Stimulated activated naive B cell treated with anti-CD40 and anti-IgM and Interleukin-4, amounts not matched to agents 10 μg/mL and 1 μg/mL and 100 μg/mL, for 72 hours (primary cell): Measurements from ENCODE around the gene TESK2.

Experiments
- ATAC-seq, 2 donors: fragments of 150-1000 bp; cut with Tn5 transposase; replicated peaks; 2 replicates each; pipeline ENCODE4 v1.10.0; 2021; ENCODE audit warnings: moderate library complexity in 1 of 2
- DNase-seq: peaks from one replicate; pipeline ENCODE4 v3.0.0; 2021
- H3K27ac Mint-ChIP-seq: one replicate; pipeline ENCODE4 v1.8.0; 2022; ENCODE audit warnings: mild to moderate bottlenecking, mixed read lengths
- H3K27me3 Mint-ChIP-seq, 2 donors: one replicate each; pipeline ENCODE4 v1.8.0; 2022; ENCODE audit warnings: mixed read lengths in 2 of 2
- H3K36me3 Mint-ChIP-seq, 2 donors: one replicate each; pipeline ENCODE4 v1.8.0; 2022; ENCODE audit warnings: mixed read lengths in 2 of 2, mild to moderate bottlenecking in 1 of 2
- H3K4me1 Mint-ChIP-seq, 2 donors: one replicate each; pipeline ENCODE4 v1.8.0; 2022; ENCODE audit warnings: mixed read lengths in 2 of 2, mild to moderate bottlenecking in 1 of 2
- H3K4me3 Mint-ChIP-seq, 2 donors: one replicate each; pipeline ENCODE4 v1.8.0; 2022; ENCODE audit warnings: mild to moderate bottlenecking in 2 of 2, mixed read lengths in 2 of 2, moderate library complexity in 1 of 2
- H3K9me3 Mint-ChIP-seq, 2 donors: one replicate each; pipeline ENCODE4 v1.8.0; 2022; ENCODE audit warnings: mixed read lengths in 2 of 2, mild to moderate bottlenecking in 1 of 2

Gene TESK2

GRCh38 chr1:45348609-45348965 is 142.4 kb downstream of the TESK2 start:
- Mint-ChIP-seq H3K27ac (no peak overlapping the region), H3K4me3 (no peak overlapping the region), H3K9me3 (no peaks in the 10 kb centered on the region), H3K4me1 (peaks cover 4 to 10% of the 10 kb centered on the region in 2 donors), H3K36me3 (peaks cover 5 to 24% of the 10 kb centered on the region in 2 donors), H3K27me3 (no peaks in the 10 kb centered on the region)
- DNase-seq (no peak), ATAC-seq (no peak)

DNA sequence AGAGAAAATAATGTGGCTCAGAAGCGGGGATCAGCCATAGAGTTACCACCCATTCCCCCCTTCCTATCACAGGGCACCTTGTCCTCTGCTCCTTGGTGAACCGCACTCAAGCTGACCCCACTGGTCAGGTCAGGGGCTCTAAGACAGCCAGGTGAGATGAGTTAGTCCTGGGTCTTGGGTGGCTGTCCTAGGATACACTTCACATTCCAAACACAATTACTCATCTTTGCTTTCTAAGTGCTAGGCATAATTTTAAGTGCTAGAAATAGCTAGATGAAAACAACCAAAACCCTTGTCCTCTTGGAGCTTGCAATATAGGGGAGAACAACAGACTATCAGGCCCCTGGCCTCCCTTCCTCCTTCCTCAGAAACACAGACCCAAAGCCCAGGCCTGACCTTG is 142.9 kb downstream of the TESK2 start:
- Mint-ChIP-seq H3K36me3 (peaks cover 5 to 29% of the 10 kb centered on the region in 2 donors), H3K9me3 (no peaks in the 10 kb centered on the region), H3K4me3 (no peak overlapping the region), H3K4me1 (peaks cover 4 to 10% of the 10 kb centered on the region in 2 donors), H3K27me3 (no peaks in the 10 kb centered on the region), H3K27ac (no peak overlapping the region)
- no peak for DNase-seq
- ATAC-seq: no peak

GRCh38 chr1:45346473-45346872 is 144.5 kb downstream of the TESK2 start:
- H3K36me3 Mint-ChIP-seq: peaks cover 11 to 43% of the 10 kb centered on the region in 2 donors
- no peaks in the 10 kb centered on the region for H3K27me3 Mint-ChIP-seq
- no peaks in the 10 kb centered on the region for H3K9me3 Mint-ChIP-seq
- H3K27ac Mint-ChIP-seq: no peak overlapping the region
- H3K4me3 Mint-ChIP-seq: no peak overlapping the region
- DNase-seq: no peak
- H3K4me1 Mint-ChIP-seq: peaks cover 13 to 20% of the 10 kb centered on the region in 2 donors
- no peak for ATAC-seq

GRCh38 chr1:45345014-45345413 is 145.9 kb downstream of the TESK2 start:
- Mint-ChIP-seq H3K9me3 (no peaks in the 10 kb centered on the region), H3K27ac (peak overlapping the region; percentile 47), H3K27me3 (no peaks in the 10 kb centered on the region), H3K36me3 (peaks cover 13 to 51% of the 10 kb centered on the region in 2 donors), H3K4me3 (no peak overlapping the region), H3K4me1 (peaks cover 16 to 27% of the 10 kb centered on the region in 2 donors)
- no peak for ATAC-seq
- DNase-seq: no peak

DNA sequence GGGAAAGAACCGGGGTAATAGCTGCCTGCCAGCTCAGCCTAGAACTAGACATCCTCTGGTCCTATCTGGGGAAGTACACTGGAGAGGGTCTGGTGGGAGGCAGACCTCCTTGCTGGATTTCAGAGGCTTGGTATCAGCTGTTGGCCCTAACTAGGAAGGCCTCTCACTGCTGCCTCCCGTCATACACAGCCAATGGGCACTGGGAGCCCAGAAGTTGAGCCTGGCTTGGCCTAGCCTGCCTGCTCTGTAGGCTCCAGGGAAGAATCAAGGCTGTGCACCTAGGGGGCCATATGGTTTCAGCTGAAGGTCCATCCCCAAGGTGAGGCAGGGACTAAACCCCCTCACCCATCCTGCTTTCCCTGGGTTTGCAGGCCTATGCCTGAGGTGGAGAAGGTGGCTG is 146.5 kb downstream of the TESK2 start:
- DNase-seq (no peak), ATAC-seq (no peak)
- no peaks in the 10 kb centered on the region for H3K27me3 Mint-ChIP-seq
- peaks cover 16 to 24% of the 10 kb centered on the region in 2 donors for H3K4me1 Mint-ChIP-seq
- H3K9me3 Mint-ChIP-seq: no peaks in the 10 kb centered on the region
- H3K4me3 Mint-ChIP-seq: no peak overlapping the region
- H3K36me3 Mint-ChIP-seq: peaks cover 16 to 54% of the 10 kb centered on the region in 2 donors
- H3K27ac Mint-ChIP-seq: peak overlapping the region; percentile 47

DNA sequence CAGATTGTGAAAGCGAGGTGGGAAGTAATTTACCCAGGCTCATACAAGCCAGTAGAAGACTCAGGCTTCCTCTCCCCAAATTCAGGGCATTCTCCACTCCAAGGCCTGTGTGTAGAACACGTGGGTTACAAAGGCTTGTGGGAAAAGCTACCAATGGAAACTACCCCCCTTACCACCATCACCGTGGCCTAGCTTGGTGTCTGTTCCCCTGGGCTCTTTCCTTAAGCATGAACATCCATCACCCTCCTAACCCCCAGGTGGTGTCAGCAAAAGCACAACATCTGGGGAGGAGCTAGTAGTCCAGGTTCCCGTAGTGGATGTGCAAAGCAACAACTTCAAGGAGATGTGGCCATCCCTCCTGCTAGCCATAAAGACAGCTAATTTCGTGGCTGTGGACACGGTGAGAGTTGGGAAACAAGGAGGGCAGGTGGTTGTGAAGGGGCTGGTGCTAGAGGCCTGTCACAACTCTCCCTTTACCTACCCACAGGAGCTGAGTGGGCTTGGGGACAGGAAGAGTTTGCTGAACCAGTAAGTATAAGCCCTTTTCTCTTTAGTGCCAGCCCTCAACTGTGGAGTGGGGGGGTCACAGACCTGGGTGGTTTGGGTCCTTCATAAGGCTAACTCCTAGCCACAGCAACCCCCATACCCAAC is 150.0 kb downstream of the TESK2 start:
- Mint-ChIP-seq H3K4me3 (peak overlapping the region; percentile 96 to 97), H3K36me3 (peaks cover 21 to 57% of the 10 kb centered on the region in 2 donors), H3K4me1 (peaks cover 16 to 21% of the 10 kb centered on the region in 2 donors), H3K9me3 (no peaks in the 10 kb centered on the region), H3K27me3 (no peaks in the 10 kb centered on the region), H3K27ac (peak overlapping the region; percentile 99)
- ATAC-seq: peak in 1 of 2 donors; percentile 3
- peak; percentile 15 for DNase-seq

DNA sequence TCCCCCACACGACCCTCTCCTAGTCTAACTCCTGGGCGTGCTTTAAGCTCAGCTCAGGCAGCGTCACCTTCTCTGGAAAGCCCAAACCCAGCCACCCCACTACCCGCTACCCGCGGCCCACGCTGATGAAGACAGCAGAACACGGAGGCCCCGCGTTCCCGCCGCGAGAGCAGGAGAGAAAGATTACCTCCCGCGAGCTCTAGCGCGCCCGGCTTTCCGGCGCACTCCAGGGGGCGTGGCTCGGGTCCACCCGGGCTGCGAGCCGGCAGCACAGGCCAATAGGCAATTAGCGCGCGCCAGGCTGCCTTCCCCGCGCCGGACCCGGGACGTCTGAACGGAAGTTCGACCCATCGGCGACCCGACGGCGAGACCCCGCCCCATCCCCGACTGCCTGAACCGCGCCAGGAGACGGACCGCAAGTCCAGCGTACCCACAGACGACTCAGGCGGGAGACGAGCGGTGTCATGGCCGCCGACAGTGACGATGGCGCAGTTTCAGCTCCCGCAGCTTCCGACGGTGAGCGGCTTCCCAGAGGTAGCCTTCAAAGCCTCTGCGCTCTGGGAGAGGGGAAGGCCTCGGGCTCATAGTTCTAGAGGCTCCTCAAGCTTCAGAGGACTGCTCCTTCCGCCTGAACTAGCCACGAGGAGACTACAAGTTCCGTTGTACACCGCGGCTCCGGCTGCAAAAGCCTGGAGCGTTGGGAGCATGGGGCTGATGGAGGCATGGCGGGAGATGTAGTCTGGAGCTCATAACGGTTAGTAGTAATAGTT is 151.0 kb downstream of the TESK2 start, which contains the start of the genes MUTYH and TOE1:
Gene MUTYH (minus strand): TSS at position 652 of the 770 bp plus-strand sequence. CDS start 5,935 bp downstream, outside the sequence.
Gene TOE1 (plus strand): TSS at position 382 of the 770 bp plus-strand sequence. CDS start 83 bp downstream, at position 465.
- H3K27ac Mint-ChIP-seq: peak within 1 kb of the TSS; percentile 99
- peak within 1 kb of the TSS; percentile 96 to 97 for H3K4me3 Mint-ChIP-seq
- peaks cover 18 to 21% of the 10 kb centered on the region in 2 donors for H3K4me1 Mint-ChIP-seq
- peaks cover 21 to 50% of the 10 kb centered on the region in 2 donors for H3K36me3 Mint-ChIP-seq
- ATAC-seq (peak; percentile 88 to 91), DNase-seq (peak; percentile 94)
- H3K27me3 Mint-ChIP-seq: no peaks in the 10 kb centered on the region
- no peaks in the 10 kb centered on the region for H3K9me3 Mint-ChIP-seq

DNA sequence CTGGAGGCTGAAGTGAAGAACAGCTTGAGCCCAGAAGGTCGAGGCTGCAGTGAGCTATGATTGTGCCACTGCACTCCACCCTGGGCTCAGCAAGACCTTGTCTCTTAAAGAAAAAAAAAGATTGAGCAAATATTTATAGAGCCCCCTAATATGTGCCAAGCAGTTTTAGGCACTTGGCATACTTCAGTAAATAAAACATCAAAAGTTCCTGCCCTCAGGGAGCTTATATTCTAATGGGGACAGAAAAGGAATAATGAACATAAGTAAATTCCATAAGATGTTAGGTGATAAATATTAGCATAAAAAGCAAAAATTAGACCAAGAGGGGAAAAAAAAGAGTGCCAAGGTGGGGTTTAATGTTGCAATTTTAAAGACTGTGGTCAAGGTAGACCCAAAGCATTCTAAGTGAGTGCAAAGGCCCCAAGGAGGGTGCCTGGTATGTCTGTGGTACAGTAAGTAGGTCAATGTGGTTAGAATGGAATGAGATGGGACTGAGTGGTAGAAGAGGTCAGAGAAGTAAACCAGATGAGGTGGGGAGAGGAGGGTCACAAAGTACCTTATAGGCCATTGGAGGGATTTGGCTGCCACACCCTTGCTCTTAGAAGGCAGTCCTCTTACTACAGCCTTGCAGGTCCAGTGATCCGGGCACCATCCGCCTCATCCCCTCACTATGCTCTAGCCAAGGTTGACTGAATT is 153.2 kb downstream of the TESK2 start:
- H3K27ac Mint-ChIP-seq: no peak overlapping the region
- H3K36me3 Mint-ChIP-seq: peaks cover 19 to 50% of the 10 kb centered on the region in 2 donors
- peaks cover 23 to 27% of the 10 kb centered on the region in 2 donors for H3K4me1 Mint-ChIP-seq
- ATAC-seq: no peak
- no peak for DNase-seq
- peak overlapping the region in 1 of 2 donors; percentile 97 for H3K4me3 Mint-ChIP-seq
- H3K9me3 Mint-ChIP-seq: no peaks in the 10 kb centered on the region
- no peaks in the 10 kb centered on the region for H3K27me3 Mint-ChIP-seq

GRCh38 chr1:45335855-45336324 is 155.1 kb downstream of the TESK2 start:
- DNase-seq (no peak), ATAC-seq (no peak)
- Mint-ChIP-seq H3K9me3 (no peaks in the 10 kb centered on the region), H3K4me3 (no peak overlapping the region), H3K36me3 (peaks cover 14 to 42% of the 10 kb centered on the region in 2 donors), H3K4me1 (peaks cover 12 to 14% of the 10 kb centered on the region in 2 donors), H3K27me3 (no peaks in the 10 kb centered on the region), H3K27ac (peak overlapping the region; percentile 10)

DNA sequence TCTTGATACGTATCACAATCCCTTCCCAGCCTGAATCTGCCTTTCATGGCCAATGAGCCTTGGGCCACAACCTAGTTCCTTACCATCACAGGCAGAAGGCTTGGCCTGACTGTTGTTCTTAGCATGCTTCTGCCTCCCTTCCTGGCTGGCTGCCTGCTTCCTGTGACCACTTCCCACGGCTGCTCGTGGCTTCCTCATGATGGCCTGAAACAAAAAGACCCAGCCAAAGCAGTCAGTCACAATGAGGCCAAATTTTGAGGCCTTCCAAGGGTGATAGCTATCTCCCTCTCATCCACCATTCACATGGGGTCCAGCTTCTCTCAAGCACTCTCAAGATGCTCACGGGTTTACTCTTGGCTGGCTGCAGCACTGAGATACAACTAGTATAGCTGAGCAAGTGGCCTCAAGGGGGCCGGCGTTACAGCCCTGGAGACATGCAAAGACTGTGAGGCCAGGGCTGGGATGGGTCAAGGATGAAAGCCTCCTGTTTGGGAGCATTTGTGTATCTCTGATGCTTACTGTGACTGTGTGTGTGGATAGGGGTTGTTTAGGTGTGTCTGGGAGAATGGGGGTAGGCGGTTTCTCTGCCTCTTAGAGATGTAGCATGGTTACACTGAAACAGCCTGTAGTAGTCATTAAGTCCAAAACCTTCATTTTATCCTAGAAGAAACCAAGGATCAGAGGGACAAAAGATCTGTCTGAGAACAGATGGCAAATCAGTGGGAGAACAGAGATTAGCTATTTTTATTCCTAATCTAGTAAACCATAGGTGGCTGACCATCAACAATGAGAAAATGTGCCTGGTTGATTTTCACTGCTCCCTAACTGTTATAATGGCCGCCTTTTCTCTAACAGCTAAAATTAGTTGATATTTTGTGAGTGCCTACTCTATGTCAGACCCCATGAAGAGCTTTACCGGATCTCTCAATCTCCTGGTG is 156.4 kb downstream of the TESK2 start:
- ATAC-seq: no peak
- Mint-ChIP-seq H3K27ac (no peak overlapping the region), H3K9me3 (no peaks in the 10 kb centered on the region), H3K27me3 (no peaks in the 10 kb centered on the region), H3K4me1 (peaks cover 13 to 14% of the 10 kb centered on the region in 2 donors), H3K4me3 (no peak overlapping the region), H3K36me3 (peaks cover 20 to 48% of the 10 kb centered on the region in 2 donors)
- DNase-seq: no peak

- ATAC-seq (no peak), DNase-seq (no peak)
- H3K27me3 Mint-ChIP-seq: no peaks in the 10 kb centered on the region
- no peak overlapping the region for H3K27ac Mint-ChIP-seq
- H3K4me3 Mint-ChIP-seq: no peak overlapping the region
- peaks cover 18 to 49% of the 10 kb centered on the region in 2 donors for H3K36me3 Mint-ChIP-seq
- H3K9me3 Mint-ChIP-seq: no peaks in the 10 kb centered on the region
- peaks cover 24 to 29% of the 10 kb centered on the region in 2 donors for H3K4me1 Mint-ChIP-seq
Measured at GRCh38 chr1:45332346-45332720, 158.6 kb downstream of the TESK2 start.

DNA sequence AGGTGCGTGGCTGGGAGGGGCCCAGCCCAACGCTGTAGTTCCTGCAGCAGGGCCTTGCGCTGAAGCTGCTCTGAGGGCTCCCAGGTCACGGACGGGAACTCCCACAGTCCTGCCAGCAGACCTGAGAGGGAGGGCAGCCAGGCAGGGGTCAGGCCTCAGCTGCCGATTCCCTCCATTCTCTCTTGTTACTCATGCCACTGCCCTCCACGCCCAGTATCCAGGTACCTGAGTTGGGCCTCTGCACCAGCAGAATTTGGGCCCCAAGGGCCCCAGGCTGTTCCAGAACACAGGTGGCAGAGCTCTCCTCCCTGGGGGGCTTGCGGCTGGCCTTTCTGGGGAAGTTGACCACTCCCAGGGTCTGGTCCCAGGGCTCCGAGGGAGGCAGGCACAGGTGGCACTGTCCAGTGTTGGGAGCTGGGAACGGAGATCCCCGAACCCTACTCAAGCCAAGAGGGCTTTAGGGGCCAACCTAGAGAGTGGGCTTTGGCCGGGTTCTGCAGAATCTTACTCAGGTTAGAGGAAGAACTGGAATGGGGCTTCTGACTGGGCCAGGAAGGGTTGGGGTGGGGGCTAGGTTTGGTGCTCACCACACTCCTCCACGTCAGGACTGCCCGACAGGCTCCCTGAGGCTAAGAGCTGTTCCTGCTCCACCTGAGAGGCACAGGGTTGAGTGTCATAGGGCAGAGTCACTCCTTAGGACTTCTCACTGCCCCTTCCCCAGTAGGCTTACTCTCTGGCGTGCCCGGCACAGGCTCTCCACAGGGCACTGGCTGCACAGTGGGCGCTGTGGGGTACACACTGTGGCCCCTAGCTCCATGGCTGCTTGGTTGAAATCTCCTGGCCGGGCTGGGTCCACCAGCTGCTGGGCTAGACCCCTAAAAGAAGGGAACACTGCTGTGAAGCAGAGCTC is 159.3 kb downstream of the TESK2 start:
- Mint-ChIP-seq H3K9me3 (no peaks in the 10 kb centered on the region), H3K27me3 (no peaks in the 10 kb centered on the region), H3K4me1 (peaks cover 24 to 32% of the 10 kb centered on the region in 2 donors), H3K36me3 (peaks cover 17 to 49% of the 10 kb centered on the region in 2 donors), H3K27ac (no peak overlapping the region), H3K4me3 (no peak overlapping the region)
- DNase-seq (no peak), ATAC-seq (no peak)
